Activated T-cell treated with anti-CD3 and anti-CD28 coated beads for 24 hours (primary cell): ENCODE results near the gene OBP2B.
"Not testable (repeated sequence)": the region's sequence is repeated elsewhere in the genome, so short reads cannot be mapped to it uniquely, and the experiment has no call there.

ENCODE experiments used
- DNase-seq: peaks from one replicate; pipeline ENCODE4 v3.0.0-alpha.2; 2020; ENCODE audit warnings: low read depth

The OBP2B gene

GRCh38 chr9:133208880-133209300, at the start of gene OBP2B:
TSS of gene OBP2B (minus strand) at chr9:133209250. CDS start at chr9:133209199, 51 bp downstream.
- DNase-seq = not testable (repeated sequence)

- DNase-seq = no peak
Observed at GRCh38 chr9:133258061-133259015, 49.3 kb upstream of the OBP2B start.

GRCh38 chr9:133257465-133257956, 48.5 kb upstream of the OBP2B start:
- no peak for DNase-seq

GRCh38 chr9:133256686-133257091, 47.6 kb upstream of the OBP2B start:
- no peak for DNase-seq

GRCh38 chr9:133256136-133256461, 47.0 kb upstream of the OBP2B start:
- no peak for DNase-seq

GRCh38 chr9:133255371-133256135, 46.5 kb upstream of the OBP2B start:
- no peak for DNase-seq

- DNase-seq = no peak
Observed at GRCh38 chr9:133254471-133254870, 45.4 kb upstream of the OBP2B start.

- DNase-seq = no peak
Observed at GRCh38 chr9:133253268-133253667, 44.2 kb upstream of the OBP2B start.

- DNase-seq = no peak
Observed at GRCh38 chr9:133252301-133253020, 43.4 kb upstream of the OBP2B start.

- DNase-seq = no peak
Observed at GRCh38 chr9:133251773-133252172, 42.7 kb upstream of the OBP2B start.

GRCh38 chr9:133251221-133251620, 42.2 kb upstream of the OBP2B start:
- DNase-seq = not testable (repeated sequence)

- no peak for DNase-seq
Observed at GRCh38 chr9:133250741-133251170, 41.7 kb upstream of the OBP2B start.

GRCh38 chr9:133249337-133249736, 40.3 kb upstream of the OBP2B start:
- DNase-seq = no peak

GRCh38 chr9:133248726-133249295, 39.8 kb upstream of the OBP2B start:
- DNase-seq = no peak

- no peak for DNase-seq
Observed at GRCh38 chr9:133247632-133248031, 38.6 kb upstream of the OBP2B start.

- DNase-seq = no peak
Observed at GRCh38 chr9:133246991-133247390, 37.9 kb upstream of the OBP2B start.

GRCh38 chr9:133246562-133246961, 37.5 kb upstream of the OBP2B start:
- no peak for DNase-seq

- DNase-seq = no peak
Observed at GRCh38 chr9:133242991-133243390, 33.9 kb upstream of the OBP2B start.

GRCh38 chr9:133242241-133242640, 33.2 kb upstream of the OBP2B start:
- DNase-seq = no peak

- DNase-seq = no peak
Observed at GRCh38 chr9:133239533-133240090, 30.6 kb upstream of the OBP2B start.

- peak; percentile 59 for DNase-seq
Observed at GRCh38 chr9:133238851-133239532, 29.9 kb upstream of the OBP2B start.
